VCaP (cell line): ENCODE results near the gene SBNO1.
A peak's percentile ranks its signal among the peaks of the same experiment; 100 is the strongest.

Source experiments
- H3K27ac ChIP-seq: fragments of 450-650 bp; 2 replicates; pipeline ENCODE4 v1.5.1; 2017
- TF ChIP-seq, protein P1 (sequence below): fragments of 450-650 bp; conservative IDR thresholded peaks from 2 replicates; pipeline ENCODE4 v1.5.1; 2017; ENCODE audit warnings: mild to moderate bottlenecking, moderate library complexity

SBNO1 gene

GRCh38 chr12:123265851-123266678 is 98.6 kb downstream of the SBNO1 start:
- no peak overlapping the region for H3K27ac ChIP-seq
- TF ChIP-seq, protein P1, sequence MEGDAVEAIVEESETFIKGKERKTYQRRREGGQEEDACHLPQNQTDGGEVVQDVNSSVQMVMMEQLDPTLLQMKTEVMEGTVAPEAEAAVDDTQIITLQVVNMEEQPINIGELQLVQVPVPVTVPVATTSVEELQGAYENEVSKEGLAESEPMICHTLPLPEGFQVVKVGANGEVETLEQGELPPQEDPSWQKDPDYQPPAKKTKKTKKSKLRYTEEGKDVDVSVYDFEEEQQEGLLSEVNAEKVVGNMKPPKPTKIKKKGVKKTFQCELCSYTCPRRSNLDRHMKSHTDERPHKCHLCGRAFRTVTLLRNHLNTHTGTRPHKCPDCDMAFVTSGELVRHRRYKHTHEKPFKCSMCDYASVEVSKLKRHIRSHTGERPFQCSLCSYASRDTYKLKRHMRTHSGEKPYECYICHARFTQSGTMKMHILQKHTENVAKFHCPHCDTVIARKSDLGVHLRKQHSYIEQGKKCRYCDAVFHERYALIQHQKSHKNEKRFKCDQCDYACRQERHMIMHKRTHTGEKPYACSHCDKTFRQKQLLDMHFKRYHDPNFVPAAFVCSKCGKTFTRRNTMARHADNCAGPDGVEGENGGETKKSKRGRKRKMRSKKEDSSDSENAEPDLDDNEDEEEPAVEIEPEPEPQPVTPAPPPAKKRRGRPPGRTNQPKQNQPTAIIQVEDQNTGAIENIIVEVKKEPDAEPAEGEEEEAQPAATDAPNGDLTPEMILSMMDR, result no peak

DNA sequence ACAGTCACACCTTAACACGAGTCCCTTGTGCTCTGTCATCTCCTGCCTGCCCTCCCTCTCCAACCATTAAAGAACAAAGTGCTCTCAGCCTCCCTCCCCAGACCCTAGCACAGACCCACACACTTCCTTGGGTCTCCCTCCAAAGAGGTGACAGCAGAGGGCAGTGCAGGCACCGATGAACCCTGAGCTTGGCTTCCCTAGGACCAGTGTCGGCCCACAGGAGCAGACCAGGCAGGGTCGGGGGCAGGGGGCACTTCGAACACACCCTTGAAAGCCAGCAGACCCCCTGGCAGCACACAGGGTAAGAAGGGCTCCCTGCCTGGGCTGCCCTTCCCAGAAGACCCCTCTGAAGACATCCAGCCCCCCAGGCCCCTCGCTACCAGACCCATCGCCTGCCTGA is 100.0 kb downstream of the SBNO1 start:
- H3K27ac ChIP-seq, result no peak overlapping the region
- TF ChIP-seq, protein P1, result peak; percentile 38

DNA sequence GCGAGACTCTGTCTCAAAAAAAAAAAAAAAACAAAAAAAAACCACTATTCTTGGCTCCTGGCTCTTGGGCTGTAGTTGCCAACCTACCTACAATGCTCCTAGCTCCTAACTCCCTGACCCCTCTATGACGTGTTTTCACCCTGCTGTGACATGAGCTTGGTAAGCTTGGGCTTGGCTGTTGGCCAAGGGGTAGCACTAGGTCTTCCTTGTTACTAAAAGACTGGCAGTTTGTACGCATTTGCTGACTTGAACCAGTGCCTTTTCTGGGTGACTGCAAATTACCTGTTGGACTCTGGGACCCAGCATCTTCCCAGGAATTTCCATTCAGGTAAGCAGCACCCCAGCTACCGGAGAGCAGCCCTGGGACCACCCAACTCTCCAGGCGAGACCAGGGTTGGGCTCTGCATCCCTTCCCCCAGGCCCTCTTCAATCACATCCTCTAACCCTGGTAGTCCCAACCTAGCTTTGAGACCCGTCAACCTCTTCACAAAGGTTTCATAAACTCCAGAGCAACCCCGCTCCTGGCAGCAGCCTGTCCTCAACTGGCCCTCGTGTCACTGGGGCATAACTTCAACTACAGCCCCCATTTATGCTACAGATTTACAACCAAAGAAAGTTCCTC is 101.3 kb downstream of the SBNO1 start:
- TF ChIP-seq, protein P1, result no peak
- H3K27ac ChIP-seq, result no peak overlapping the region

GRCh38 chr12:123261196-123261595 is 103.5 kb downstream of the SBNO1 start:
- H3K27ac ChIP-seq, result no peak overlapping the region; the same call in 1 of the 2 replicates
- TF ChIP-seq, protein P1, result no peak

DNA sequence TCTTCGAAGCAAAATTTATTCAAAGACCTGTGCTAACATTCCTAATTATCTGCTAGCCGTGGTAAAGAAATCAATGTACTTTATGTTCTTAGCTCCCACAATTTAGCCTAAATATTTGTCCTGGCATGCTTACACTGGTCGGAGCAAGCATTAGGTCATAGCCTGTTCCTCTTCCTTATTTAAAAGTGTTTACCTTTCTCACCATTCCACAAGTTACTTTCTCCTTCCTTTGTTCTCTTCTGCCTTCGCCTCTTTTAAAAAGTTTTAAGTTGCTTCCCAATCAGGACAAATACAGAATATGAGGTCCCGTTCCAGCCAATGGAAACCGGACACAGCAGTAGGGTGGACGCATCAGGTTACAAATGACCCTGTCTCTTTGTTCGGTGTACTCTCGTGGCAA is 104.6 kb downstream of the SBNO1 start:
- TF ChIP-seq, protein P1, result no peak
- peak overlapping the region; percentile 61 for H3K27ac ChIP-seq

DNA sequence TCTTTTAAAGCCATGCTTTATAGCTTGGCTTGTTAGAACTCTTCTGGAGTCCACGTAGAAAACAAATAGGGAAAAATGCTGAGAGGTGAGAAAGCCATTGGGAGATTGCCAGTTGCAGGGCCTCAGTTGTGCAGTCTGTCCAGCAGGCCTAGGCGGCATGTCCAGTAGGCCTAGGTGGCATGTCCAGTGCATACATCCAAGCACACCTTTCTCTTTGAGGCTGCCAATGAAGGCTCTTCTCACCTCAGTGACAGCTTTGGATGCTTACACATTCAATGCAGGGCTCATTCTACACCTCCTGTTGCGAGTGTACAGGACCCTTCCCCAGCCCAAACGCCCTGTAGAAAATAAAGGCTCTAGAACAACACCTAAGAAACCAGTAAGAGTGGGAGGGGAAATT is 106.1 kb downstream of the SBNO1 start:
- TF ChIP-seq, protein P1, result no peak
- peak overlapping the region; percentile 61 for H3K27ac ChIP-seq

GRCh38 chr12:123254853-123255446 is 109.7 kb downstream of the SBNO1 start:
- TF ChIP-seq, protein P1, result no peak
- no peak overlapping the region for H3K27ac ChIP-seq
